B cell (primary cell): ENCODE measurements around the gene SZT2. TPM values are rescaled to one million over a fixed set of nuclear protein-coding genes. Genes with fewer than 3 reads are reported as not detected.

Experiments
- ATAC-seq: fragments of 200-7000 bp; cut with Tn5 transposase; one replicate; pipeline ENCODE4 v1.10.0; 2021; ENCODE audit warnings: low read depth, mild to moderate bottlenecking, moderate number of reproducible peaks, moderate library complexity
- CTCF ChIA-PET: fragments of 350-600 bp; sonication (Branson Sonifier 250); formaldehyde crosslinking; loops from one replicate; lab custom pipeline; 2021; ENCODE audit warnings: antibody characterized with exemption, inconsistent platforms; lab: Charles Lee
- POLR2A ChIA-PET: fragments of 350-600 bp; sonication (Branson Sonifier 250); formaldehyde crosslinking; loops from one replicate; lab custom pipeline; 2021; ENCODE audit warnings: antibody characterized with exemption; lab: Charles Lee
- DNase-seq: peaks from one replicate; pipeline ENCODE4 v3.0.0; 2013
- H2AFZ ChIP-seq: 2 replicates; pipeline ENCODE4 v1.6.1; 2012; ENCODE audit warnings: mild to moderate bottlenecking, low read depth, low read length; ENCODE audit not compliant: insufficient read depth, poor library complexity, severe bottlenecking
- H3K27ac ChIP-seq, 2 donors: 1 replicate in 1 of 2; 2 replicates in 1 of 2; pipeline ENCODE4 v1.5.1; 2012 to 2013; ENCODE audit warnings: low read length in 2 of 2, mild to moderate bottlenecking in 2 of 2, moderate library complexity in 1 of 2
- H3K27me3 ChIP-seq, 4 experiments: fragments of 200-600 bp in 1 of 4; sonication (generic) in 1 of 4; replicated peaks in 1 of 4; 1 replicate in 2 of 4; 2 replicates in 2 of 4; pipeline versions ENCODE4 v1.6.1 to v1.7.0; 2013 to 2016; ENCODE audit warnings: low read length in 3 of 4, mild to moderate bottlenecking in 2 of 4, mixed read lengths in 1 of 4, moderate library complexity in 1 of 4; ENCODE audit not compliant: insufficient read depth in 4 of 4, control insufficient read depth in 3 of 4; ENCODE audit errors: control extremely low read depth in 1 of 4
- H3K36me3 ChIP-seq, 2 experiments: replicated peaks in 1 of 2; 1 replicate in 1 of 2; 2 replicates in 1 of 2; pipeline versions ENCODE4 v1.6.1 to v1.7.1; 2013; ENCODE audit warnings: low read length in 1 of 2; ENCODE audit not compliant: insufficient read depth in 2 of 2, control insufficient read depth in 1 of 2; ENCODE audit errors: control extremely low read depth in 1 of 2, extremely low read depth in 1 of 2
- H3K4me1 ChIP-seq, 2 donors: fragments of 200-600 bp in 1 of 2; sonication (generic) in 1 of 2; 1 replicate in 1 of 2; 2 replicates in 1 of 2; pipeline versions ENCODE4 v1.5.1 to v1.6.1; 2013 to 2017; ENCODE audit warnings: low read length in 2 of 2; ENCODE audit not compliant: control insufficient read depth in 2 of 2, insufficient read depth in 2 of 2
- H3K4me2 ChIP-seq: replicated peaks from 2 replicates; pipeline ENCODE3; 2012; ENCODE audit warnings: mild to moderate bottlenecking, low read depth, low read length; ENCODE audit not compliant: poor library complexity, severe bottlenecking
- H3K4me3 ChIP-seq, 5 experiments: fragments of 200-600 bp in 1 of 5; sonication (generic) in 1 of 5; 1 replicate in 3 of 5; 2 replicates in 2 of 5; pipeline versions ENCODE4 v1.5.1 to v1.7.0; 2011 to 2016; ENCODE audit warnings: low read length in 4 of 5, mild to moderate bottlenecking in 4 of 5, low read depth in 2 of 5, control low read depth in 1 of 5, moderate library complexity in 1 of 5; ENCODE audit not compliant: insufficient read depth in 1 of 5; ENCODE audit errors: control extremely low read depth in 1 of 5, extremely low read depth in 1 of 5
- H3K79me2 ChIP-seq: fragments of 200-600 bp; sonication (generic); one replicate; pipeline ENCODE4 v1.6.0; 2016; ENCODE audit warnings: low read length; ENCODE audit not compliant: control insufficient read depth, insufficient read depth
- H3K9ac ChIP-seq: fragments of 200-600 bp; sonication (generic); 2 replicates; pipeline ENCODE4 v1.6.1; 2017; ENCODE audit warnings: mild to moderate bottlenecking, low read length, moderate library complexity
- H3K9me3 ChIP-seq, 3 donors: one replicate each; pipeline versions ENCODE4 v1.6.1 to v1.7.1; 2013; ENCODE audit warnings: low read length in 2 of 3; ENCODE audit not compliant: control insufficient read depth in 2 of 3, insufficient read depth in 1 of 3; ENCODE audit errors: control extremely low read depth in 1 of 3
- H4K20me1 ChIP-seq: 2 replicates; pipeline ENCODE4 v1.6.0; 2012; ENCODE audit warnings: mild to moderate bottlenecking, low read length; ENCODE audit not compliant: insufficient read depth, control insufficient read depth, poor library complexity, severe bottlenecking
- H3K27ac Mint-ChIP-seq: one replicate; pipeline ENCODE4 v1.8.0; 2021; ENCODE audit warnings: mixed read lengths
- H3K27me3 Mint-ChIP-seq: one replicate; pipeline ENCODE4 v1.8.0; 2021; ENCODE audit warnings: mixed read lengths
- H3K4me1 Mint-ChIP-seq: one replicate; pipeline ENCODE4 v1.8.0; 2021; ENCODE audit warnings: mixed read lengths
- H3K4me3 Mint-ChIP-seq: one replicate; pipeline ENCODE4 v1.8.0; 2021; ENCODE audit warnings: mixed read lengths
- H3K9me3 Mint-ChIP-seq: one replicate; pipeline ENCODE4 v1.8.0; 2022; ENCODE audit warnings: mixed read lengths; ENCODE audit not compliant: insufficient read depth
- CTCF ChIP-seq: fragments of 200-600 bp; IDR thresholded peaks from one replicate; pipeline ENCODE4 v1.8.0; 2022; ENCODE audit warnings: antibody characterized with exemption, mild to moderate bottlenecking
- EZH2 ChIP-seq: IDR thresholded peaks from 2 replicates; pipeline ENCODE4 v1.6.1; 2012; ENCODE audit warnings: borderline replicate concordance, low read depth, mild to moderate bottlenecking, moderate library complexity, low read length; ENCODE audit not compliant: insufficient read depth, poor library complexity, severe bottlenecking
- WGBS: methylation state at CpG from one replicate; pipeline ENCODE4 v1.1.5; 2013; ENCODE audit warnings: missing lambda C conversion rate; ENCODE audit not compliant: insufficient coverage; 5-methylcytosine and 5-hydroxymethylcytosine counted together
- intact Hi-C: fragments of 100-400 bp; cut with micrococcal nuclease; formaldehyde crosslinking; loops from one replicate; pipeline ENCODE4 v1.10.0; 2022
- polyA plus RNA-seq: library from polyadenylated mRNA; depleted of rRNA; stranded (reverse); fragments of >200 nt; gene quantifications from 2 replicates; pipeline ENCODE4 v1.2.3, GENCODE V29; 2012
- total RNA-seq, 2 donors: library from RNA; stranded (reverse); fragments of 120-200 nt in 1 of 2; gene quantifications; 1 replicate in 1 of 2; 2 replicates in 1 of 2; pipeline versions ENCODE4 v1.2.3 to v1.2.4, GENCODE V29; 2013 to 2022

SZT2 gene
- total and polyA plus RNA-seq, 2 donors (not counting 1 experiment from before 2014, with no cell fraction given): 41.4 to 197 TPM

GRCh38 chr1:43357251-43357650 lies 32.4 kb upstream of the SZT2 start:
- peaks cover 5% of the 10 kb centered on the region for H3K79me2 ChIP-seq
- Mint-ChIP-seq H3K27ac (no peak overlapping the region), H3K9me3 (no peaks in the 10 kb centered on the region), H3K4me1 (peaks cover 18% of the 10 kb centered on the region), H3K27me3 (no peaks in the 10 kb centered on the region), H3K4me3 (peak overlapping the region; percentile 10)
- CTCF ChIA-PET: interaction anchor here (1.4 to 2.5 kb wide), 2 partner anchors 11 to 57 kb away, joined by 6 to 12 read pairs; partner anchors contain the start of gene ELOVL1
- H3K4me2 ChIP-seq: no peak overlapping the region
- WGBS: 100% methylated on average over 2 of the region's 4 CpGs
- no peaks in the 10 kb centered on the region for H3K9me3 ChIP-seq
- ATAC-seq (no peak), DNase-seq (no peak)
- no peak overlapping the region for H3K9ac ChIP-seq
- intact Hi-C loops: loop anchor here (5.0 kb wide), 2 partner anchors 510 to 700 kb away; partner anchors contain the start of genes PPIH and ZNF691
- no peaks in the 10 kb centered on the region for H4K20me1 ChIP-seq
- no peak overlapping the region for H2AFZ ChIP-seq
- TF ChIP-seq CTCF (no peak), EZH2 (no peak)
- no peak overlapping the region for H3K4me3 ChIP-seq
- peaks cover 9 to 15% of the 10 kb centered on the region in 2 donors for H3K4me1 ChIP-seq
- POLR2A ChIA-PET: interaction anchor here (0.8 to 3.5 kb wide), 2 partner anchors 10 to 185 kb away, joined by 5 to 34 read pairs; partner anchors contain the start of genes CFAP57, EBNA1BP2 and ELOVL1
- H3K27me3 ChIP-seq: no peaks in the 10 kb centered on the region
- peaks cover 0 to 8% of the 10 kb centered on the region in 2 experiments for H3K36me3 ChIP-seq
- no peak overlapping the region for H3K27ac ChIP-seq

- POLR2A ChIA-PET: interaction anchor here (0.6 to 3.5 kb wide), 7 partner anchors 9 to 186 kb away, joined by 3 to 34 read pairs (median 6); partner anchors contain the start of genes CFAP57, EBNA1BP2, ELOVL1 and MED8
- TF ChIP-seq CTCF (peak; percentile 24), EZH2 (no peak)
- Histone ChIP-seq H3K9ac (peak overlapping the region; percentile 76), H4K20me1 (no peaks in the 10 kb centered on the region), H2AFZ (peak overlapping the region; percentile 94), H3K9me3 (no peaks in the 10 kb centered on the region), H3K36me3 (peaks cover 0 to 13% of the 10 kb centered on the region in 2 experiments), H3K4me3 (peak overlapping the region; percentile 69 to 81 (median 73)), H3K4me1 (peaks cover 9 to 15% of the 10 kb centered on the region in 2 donors), H3K27me3 (no peaks in the 10 kb centered on the region), H3K27ac (peak overlapping the region; percentile 48 to 79), H3K4me2 (peak overlapping the region; percentile 85), H3K79me2 (peaks cover 5% of the 10 kb centered on the region)
- peak overlapping the region; percentile 81 for H3K27ac Mint-ChIP-seq
- no peak for ATAC-seq
- peaks cover 18% of the 10 kb centered on the region for H3K4me1 Mint-ChIP-seq
- 1% methylated on average over 30 of the region's 33 CpGs for WGBS
- no peaks in the 10 kb centered on the region for H3K27me3 Mint-ChIP-seq
- DNase-seq: no peak
- H3K4me3 Mint-ChIP-seq: peak overlapping the region; percentile 89
- intact Hi-C loops: loop anchor here (1.0 to 5.0 kb wide), 7 partner anchors 9 to 701 kb away; partner anchors contain the start of genes ELOVL1, IPO13, MED8 and PPIH
- CTCF ChIA-PET: interaction anchor here (0.7 to 2.5 kb wide), 9 partner anchors 8 to 131 kb away, joined by 3 to 12 read pairs (median 4); partner anchors contain the start of gene ELOVL1
- no peaks in the 10 kb centered on the region for H3K9me3 Mint-ChIP-seq
These were observed 31.5 kb upstream of the SZT2 start for GRCh38 chr1:43358121-43358745.
